Glutamatergic neuron (in vitro differentiated cells): ENCODE data around the gene PPP1R15B. TPM values are rescaled to one million over a fixed set of nuclear protein-coding genes. Genes with fewer than 3 reads are reported as not detected.

Experiments
- DNase-seq: peaks from one replicate; pipeline ENCODE4 v3.0.0; 2022
- H3K27ac Mint-ChIP-seq: one replicate; pipeline ENCODE4 v1.8.0; 2020; ENCODE audit warnings: mild to moderate bottlenecking, mixed read lengths, inconsistent platforms; ENCODE audit not compliant: unreplicated experiment
- H3K27me3 Mint-ChIP-seq: one replicate; pipeline ENCODE4 v1.8.0; 2020; ENCODE audit warnings: mild to moderate bottlenecking, moderate library complexity, mixed read lengths, inconsistent platforms; ENCODE audit not compliant: unreplicated experiment
- H3K36me3 Mint-ChIP-seq: one replicate; pipeline ENCODE4 v1.8.0; 2020; ENCODE audit warnings: mild to moderate bottlenecking, mixed read lengths, inconsistent platforms; ENCODE audit not compliant: unreplicated experiment
- H3K4me1 Mint-ChIP-seq: one replicate; pipeline ENCODE4 v1.8.0; 2020; ENCODE audit warnings: mild to moderate bottlenecking, low read depth, mixed read lengths, inconsistent platforms; ENCODE audit not compliant: unreplicated experiment
- H3K4me3 Mint-ChIP-seq: one replicate; pipeline ENCODE4 v1.8.0; 2020; ENCODE audit warnings: mild to moderate bottlenecking, mixed read lengths, inconsistent platforms; ENCODE audit not compliant: unreplicated experiment
- H3K9me3 Mint-ChIP-seq: one replicate; pipeline ENCODE4 v1.8.0; 2020; ENCODE audit warnings: mild to moderate bottlenecking, moderate library complexity, mixed read lengths, inconsistent platforms; ENCODE audit not compliant: unreplicated experiment
- total RNA-seq: library from RNA; stranded (reverse); fragmentation: NEBNext Ultra II Directional; extraction: Animal tissue kit (Norgen Biotek cat#: 25700); gene quantifications from one replicate; pipeline ENCODE4 v1.2.1, GENCODE V29; 2021; ENCODE audit not compliant: unreplicated experiment
- TF ChIP-seq, protein P1 (sequence below): fragments of 200-600 bp; sonication (generic); IDR thresholded peaks from one replicate; pipeline ENCODE4 v1.5.0; 2021; ENCODE audit not compliant: partially characterized antibody, unreplicated experiment

PPP1R15B gene
- total RNA-seq, 1 donor from 2014 or later: 45.3 TPM

DNA sequence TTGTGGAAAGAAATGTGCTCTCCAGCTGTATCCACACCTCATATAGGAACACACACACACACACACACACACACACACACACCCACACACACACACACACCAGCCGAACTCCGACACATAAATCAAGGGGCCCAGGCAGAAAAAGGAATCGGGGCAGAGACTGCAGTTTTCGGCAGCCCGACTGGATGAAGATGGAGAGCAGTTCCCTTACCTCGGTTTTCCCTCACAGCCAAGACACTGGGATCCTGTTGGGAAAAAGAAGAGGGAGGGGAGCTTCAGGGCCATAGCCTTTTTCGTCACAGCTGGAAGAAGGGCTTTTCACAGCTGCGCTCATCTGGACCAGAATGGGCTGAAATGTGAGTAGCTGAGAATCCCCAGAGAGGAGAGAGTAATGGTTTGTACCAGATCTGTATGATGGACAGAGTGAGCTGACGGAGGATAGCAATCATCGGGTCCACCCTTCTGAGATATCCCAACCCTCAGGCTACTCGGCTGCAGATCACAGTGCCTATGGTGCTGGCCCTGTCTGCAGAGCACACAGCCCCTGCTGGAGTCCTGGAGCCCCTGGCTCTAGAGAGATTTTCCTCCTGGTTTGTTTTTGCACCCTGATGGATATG is 45.3 kb upstream of the PPP1R15B start:
- peak overlapping the region; percentile 67 for H3K4me3 Mint-ChIP-seq
- peaks cover 19% of the 10 kb centered on the region for H3K36me3 Mint-ChIP-seq
- peak; percentile 65 for DNase-seq
- H3K4me1 Mint-ChIP-seq: peaks cover 50% of the 10 kb centered on the region
- H3K27ac Mint-ChIP-seq: peak overlapping the region; percentile 90
- peaks cover 30% of the 10 kb centered on the region for H3K27me3 Mint-ChIP-seq
- peaks cover 28% of the 10 kb centered on the region for H3K9me3 Mint-ChIP-seq
- TF ChIP-seq, protein P1, sequence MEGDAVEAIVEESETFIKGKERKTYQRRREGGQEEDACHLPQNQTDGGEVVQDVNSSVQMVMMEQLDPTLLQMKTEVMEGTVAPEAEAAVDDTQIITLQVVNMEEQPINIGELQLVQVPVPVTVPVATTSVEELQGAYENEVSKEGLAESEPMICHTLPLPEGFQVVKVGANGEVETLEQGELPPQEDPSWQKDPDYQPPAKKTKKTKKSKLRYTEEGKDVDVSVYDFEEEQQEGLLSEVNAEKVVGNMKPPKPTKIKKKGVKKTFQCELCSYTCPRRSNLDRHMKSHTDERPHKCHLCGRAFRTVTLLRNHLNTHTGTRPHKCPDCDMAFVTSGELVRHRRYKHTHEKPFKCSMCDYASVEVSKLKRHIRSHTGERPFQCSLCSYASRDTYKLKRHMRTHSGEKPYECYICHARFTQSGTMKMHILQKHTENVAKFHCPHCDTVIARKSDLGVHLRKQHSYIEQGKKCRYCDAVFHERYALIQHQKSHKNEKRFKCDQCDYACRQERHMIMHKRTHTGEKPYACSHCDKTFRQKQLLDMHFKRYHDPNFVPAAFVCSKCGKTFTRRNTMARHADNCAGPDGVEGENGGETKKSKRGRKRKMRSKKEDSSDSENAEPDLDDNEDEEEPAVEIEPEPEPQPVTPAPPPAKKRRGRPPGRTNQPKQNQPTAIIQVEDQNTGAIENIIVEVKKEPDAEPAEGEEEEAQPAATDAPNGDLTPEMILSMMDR: no peak

DNA sequence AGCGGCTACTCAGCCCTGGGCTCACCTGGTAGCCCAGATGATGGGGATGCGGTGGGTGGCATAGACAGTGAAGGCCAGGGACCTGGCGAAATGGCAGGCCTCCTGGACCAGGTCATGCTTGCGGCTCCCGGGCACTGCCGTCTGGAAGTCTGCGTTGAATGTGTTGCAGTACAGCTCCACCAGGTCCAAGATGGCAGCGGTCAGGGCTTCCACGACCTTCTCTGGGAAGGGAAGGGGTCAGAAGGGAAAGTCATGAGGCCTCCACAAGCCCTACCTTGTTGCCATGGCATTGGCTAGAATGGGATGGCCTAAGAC is 44.2 kb upstream of the PPP1R15B start:
- H3K36me3 Mint-ChIP-seq: peaks cover 18% of the 10 kb centered on the region
- peaks cover 30% of the 10 kb centered on the region for H3K9me3 Mint-ChIP-seq
- peaks cover 48% of the 10 kb centered on the region for H3K4me1 Mint-ChIP-seq
- no peak overlapping the region for H3K4me3 Mint-ChIP-seq
- H3K27ac Mint-ChIP-seq: peak overlapping the region; percentile 98
- TF ChIP-seq, protein P1: no peak
- peaks cover 24% of the 10 kb centered on the region for H3K27me3 Mint-ChIP-seq
- DNase-seq: no peak

DNA sequence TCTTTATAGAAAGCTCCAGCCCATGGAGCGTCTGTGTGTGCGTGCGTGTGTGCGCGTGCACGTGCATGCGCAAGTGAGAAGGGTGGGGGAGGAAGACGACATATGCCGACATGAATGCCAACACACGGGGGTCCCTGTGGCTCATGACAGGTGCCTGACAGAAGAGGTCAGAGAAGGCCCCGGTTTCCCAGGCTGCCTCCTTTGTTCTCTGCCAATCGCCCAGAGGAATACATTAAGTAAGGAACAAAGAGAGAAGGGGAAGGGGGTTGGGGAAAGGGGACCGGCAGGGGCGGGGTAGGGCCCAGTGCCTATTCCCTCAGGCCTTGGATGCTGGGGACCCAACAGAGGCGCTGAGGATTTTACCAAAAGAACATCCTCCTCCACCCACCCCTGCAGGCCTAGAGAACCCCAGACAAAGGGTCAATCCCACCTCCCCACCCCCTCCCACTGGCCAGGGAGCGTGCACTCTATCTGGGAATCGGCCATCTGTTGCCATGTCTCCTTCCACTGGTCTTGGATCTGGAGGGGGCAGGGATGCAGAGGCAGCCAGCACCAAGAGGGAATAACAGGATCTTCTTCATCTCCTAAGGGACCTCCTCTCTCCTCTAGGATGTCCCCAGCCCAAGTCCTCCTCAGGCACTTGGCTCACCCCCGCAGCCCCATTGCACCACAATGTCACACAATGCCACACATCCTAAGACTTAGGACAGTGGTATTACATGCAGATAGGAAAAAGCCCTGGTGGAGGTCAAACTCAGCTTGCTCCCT is 43.6 kb upstream of the PPP1R15B start:
- H3K9me3 Mint-ChIP-seq: peaks cover 27% of the 10 kb centered on the region
- H3K27ac Mint-ChIP-seq: peak overlapping the region; percentile 98

DNA sequence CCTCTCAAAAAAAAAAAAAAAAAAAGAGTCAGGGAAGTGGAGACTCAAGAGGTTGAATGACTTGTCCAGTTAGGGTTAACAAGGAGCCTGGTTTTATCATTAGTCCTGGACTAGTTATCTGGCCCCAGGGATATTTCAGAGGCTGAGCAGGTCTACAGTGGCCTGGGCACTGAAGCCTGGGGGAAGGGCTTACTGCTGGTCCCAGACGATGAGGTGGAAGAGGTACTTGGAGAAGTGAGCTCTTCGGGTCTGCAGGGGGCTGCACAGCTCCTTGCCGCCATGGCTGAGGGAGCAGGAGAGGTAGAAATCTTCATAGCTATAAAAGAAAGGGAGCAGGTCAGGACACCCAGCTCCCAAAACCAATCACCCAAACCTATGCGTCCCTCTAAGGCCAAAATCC is 42.9 kb upstream of the PPP1R15B start:
- no peak for DNase-seq
- Mint-ChIP-seq H3K4me1 (peaks cover 49% of the 10 kb centered on the region), H3K36me3 (peaks cover 12% of the 10 kb centered on the region), H3K27ac (peak overlapping the region; percentile 98), H3K9me3 (peaks cover 27% of the 10 kb centered on the region), H3K4me3 (peak overlapping the region; percentile 49), H3K27me3 (peaks cover 20% of the 10 kb centered on the region)
- TF ChIP-seq, protein P1: no peak

More for the DNA sequence above, 43.6 kb upstream of the PPP1R15B start:
- Mint-ChIP-seq H3K36me3 (peaks cover 13% of the 10 kb centered on the region), H3K4me1 (peaks cover 51% of the 10 kb centered on the region), H3K4me3 (peak overlapping the region; percentile 63), H3K27me3 (peaks cover 21% of the 10 kb centered on the region)
- DNase-seq: peak; percentile 62
- TF ChIP-seq, protein P1: no peak
